OCI-LY1 (cell line): ENCODE measurements around the gene PRDM15.

Source experiments
- H2AFZ ChIP-seq: fragments of 200-600 bp; sonication (generic), shearing (Covaris generic); 2 replicates; pipeline ENCODE4 v1.6.0; 2014; ENCODE audit warnings: antibody characterized with exemption, mild to moderate bottlenecking, low read length
- H3F3A ChIP-seq: fragments of 200-600 bp; sonication (generic), shearing (Covaris generic); 2 replicates; pipeline ENCODE4 v1.6.0; 2014; ENCODE audit warnings: mild to moderate bottlenecking, antibody characterized with exemption, low read length, moderate library complexity; ENCODE audit not compliant: insufficient read depth
- H3K27ac ChIP-seq: fragments of 200-600 bp; sonication (generic); 2 replicates; pipeline ENCODE4 v1.5.1; 2014; ENCODE audit warnings: low read length, mixed run types, mild to moderate bottlenecking, low read depth; ENCODE audit not compliant: poor library complexity, severe bottlenecking
- H3K27me3 ChIP-seq: fragments of 200-600 bp; sonication (generic); 2 replicates; pipeline ENCODE4 v1.6.0; 2014; ENCODE audit warnings: antibody characterized with exemption, mild to moderate bottlenecking, low read length, moderate library complexity; ENCODE audit not compliant: insufficient read depth
- H3K36me3 ChIP-seq: fragments of 200-600 bp; sonication (generic); 2 replicates; pipeline ENCODE4 v1.6.1; 2014; ENCODE audit warnings: mild to moderate bottlenecking, antibody characterized with exemption, low read length, moderate library complexity, mixed read lengths; ENCODE audit not compliant: insufficient read depth
- H3K4me1 ChIP-seq: fragments of 200-600 bp; sonication (generic); 2 replicates; pipeline ENCODE4 v1.5.1; 2014; ENCODE audit warnings: mild to moderate bottlenecking, low read length, moderate library complexity; ENCODE audit not compliant: insufficient read depth, severe bottlenecking
- H3K4me2 ChIP-seq: fragments of 200-600 bp; sonication (generic), shearing (Covaris generic); 2 replicates; pipeline ENCODE4 v1.6.1; 2014; ENCODE audit warnings: low read length
- H3K4me3 ChIP-seq: fragments of 200-600 bp; sonication (generic); 2 replicates; pipeline ENCODE4 v1.5.1; 2014; ENCODE audit warnings: low read length, low read depth, mild to moderate bottlenecking, mixed read lengths; ENCODE audit not compliant: poor library complexity, severe bottlenecking
- H3K79me2 ChIP-seq: fragments of 200-600 bp; shearing (Covaris generic); 2 replicates; pipeline ENCODE4 v1.6.1; 2016; ENCODE audit warnings: mixed run types, low read length, mixed read lengths; ENCODE audit not compliant: insufficient read depth
- H3K9ac ChIP-seq: fragments of 200-600 bp; sonication (generic), shearing (Covaris generic); 2 replicates; pipeline ENCODE4 v1.6.1; 2014; ENCODE audit warnings: mild to moderate bottlenecking, low read length, mixed read lengths
- H3K9me2 ChIP-seq: fragments of 200-600 bp; sonication (generic), shearing (Covaris generic); 2 replicates; pipeline ENCODE4 v1.6.1; 2014; ENCODE audit warnings: low read depth, mild to moderate bottlenecking, low read length, mixed read lengths
- H3K9me3 ChIP-seq: fragments of 200-600 bp; shearing (Covaris generic); 2 replicates; pipeline ENCODE4 v1.6.1; 2014; ENCODE audit warnings: low read length, mixed read lengths
- H4K20me1 ChIP-seq: fragments of 200-600 bp; sonication (generic), shearing (Covaris generic); 2 replicates; pipeline ENCODE4 v1.6.0; 2016; ENCODE audit warnings: mild to moderate bottlenecking, low read length; ENCODE audit not compliant: insufficient read depth
- EZH2 ChIP-seq: fragments of 200-600 bp; sonication (generic), shearing (Covaris generic); IDR thresholded peaks from 2 replicates; pipeline ENCODE4 v1.8.0; 2017; ENCODE audit warnings: borderline replicate concordance, mixed run types, mild to moderate bottlenecking, antibody characterized with exemption, low read length, moderate library complexity, mixed read lengths
- TF ChIP-seq, protein P1 (sequence below): fragments of 200-600 bp; sonication (generic), shearing (Covaris generic); IDR thresholded peaks from 2 replicates; pipeline ENCODE4 v1.5.1; 2017; ENCODE audit warnings: mild to moderate bottlenecking, antibody characterized with exemption, low read length, moderate library complexity, mixed read lengths

PRDM15 gene

DNA sequence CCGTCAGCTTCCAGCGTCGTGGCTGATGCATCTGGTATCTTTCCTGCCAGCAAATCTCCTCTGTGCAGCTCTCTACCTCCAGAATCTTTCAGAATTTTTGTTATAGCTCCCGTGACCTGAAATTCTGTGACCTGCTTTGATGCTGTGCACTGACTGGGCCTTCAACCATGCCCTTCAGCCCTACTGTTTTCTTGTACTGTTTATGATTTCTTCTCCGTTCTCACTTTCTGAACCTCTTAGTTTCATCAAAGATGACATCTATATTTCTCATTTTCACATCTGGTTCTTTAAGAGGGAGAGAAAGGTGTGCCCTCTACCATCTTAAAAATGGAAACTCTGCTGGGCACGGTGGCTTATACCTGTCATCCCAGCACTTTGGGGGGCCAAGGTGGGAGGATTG is 5.7 kb downstream of the PRDM15 start:
- peak overlapping the region; percentile 100 for H3K27ac ChIP-seq
- peak overlapping the region; percentile 91 for H3K9ac ChIP-seq
- H3K79me2 ChIP-seq: no peaks in the 10 kb centered on the region
- H3K36me3 ChIP-seq: no peaks in the 10 kb centered on the region
- H4K20me1 ChIP-seq: no peaks in the 10 kb centered on the region
- TF ChIP-seq, protein P1, sequence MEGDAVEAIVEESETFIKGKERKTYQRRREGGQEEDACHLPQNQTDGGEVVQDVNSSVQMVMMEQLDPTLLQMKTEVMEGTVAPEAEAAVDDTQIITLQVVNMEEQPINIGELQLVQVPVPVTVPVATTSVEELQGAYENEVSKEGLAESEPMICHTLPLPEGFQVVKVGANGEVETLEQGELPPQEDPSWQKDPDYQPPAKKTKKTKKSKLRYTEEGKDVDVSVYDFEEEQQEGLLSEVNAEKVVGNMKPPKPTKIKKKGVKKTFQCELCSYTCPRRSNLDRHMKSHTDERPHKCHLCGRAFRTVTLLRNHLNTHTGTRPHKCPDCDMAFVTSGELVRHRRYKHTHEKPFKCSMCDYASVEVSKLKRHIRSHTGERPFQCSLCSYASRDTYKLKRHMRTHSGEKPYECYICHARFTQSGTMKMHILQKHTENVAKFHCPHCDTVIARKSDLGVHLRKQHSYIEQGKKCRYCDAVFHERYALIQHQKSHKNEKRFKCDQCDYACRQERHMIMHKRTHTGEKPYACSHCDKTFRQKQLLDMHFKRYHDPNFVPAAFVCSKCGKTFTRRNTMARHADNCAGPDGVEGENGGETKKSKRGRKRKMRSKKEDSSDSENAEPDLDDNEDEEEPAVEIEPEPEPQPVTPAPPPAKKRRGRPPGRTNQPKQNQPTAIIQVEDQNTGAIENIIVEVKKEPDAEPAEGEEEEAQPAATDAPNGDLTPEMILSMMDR: no peak
- no peak for TF ChIP-seq EZH2
- H3K27me3 ChIP-seq: no peaks in the 10 kb centered on the region
- H2AFZ ChIP-seq: no peak overlapping the region
- H3K4me2 ChIP-seq: peak overlapping the region; percentile 45
- peaks cover 8% of the 10 kb centered on the region; the same call in 1 of the 2 replicates for H3F3A ChIP-seq
- H3K9me2 ChIP-seq: no peaks in the 10 kb centered on the region
- no peaks in the 10 kb centered on the region for H3K9me3 ChIP-seq
- peaks cover 100% of the 10 kb centered on the region for H3K4me1 ChIP-seq
- H3K4me3 ChIP-seq: peak overlapping the region; percentile 13

DNA sequence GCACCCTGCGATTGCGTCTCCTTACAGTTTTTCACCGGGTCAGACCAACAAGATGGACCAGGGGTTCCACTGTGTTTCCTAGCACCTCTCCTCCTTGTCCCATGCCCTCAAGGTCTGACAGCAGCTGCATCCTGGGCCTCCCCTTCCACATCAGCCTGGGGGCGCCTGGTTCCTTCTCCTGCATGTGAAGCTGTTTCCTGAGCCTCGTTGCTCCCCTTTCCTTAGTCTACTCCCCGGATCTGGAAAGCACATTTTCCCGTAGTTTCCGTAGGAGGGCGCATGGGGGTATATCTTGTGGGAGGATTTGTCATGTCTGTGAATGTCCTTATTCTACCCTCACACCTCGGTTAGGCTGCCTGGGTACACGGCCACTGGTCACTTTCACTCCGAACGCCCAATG is 6.1 kb downstream of the PRDM15 start:
- H3K4me2 ChIP-seq: peak overlapping the region; percentile 45
- H2AFZ ChIP-seq: no peak overlapping the region
- H3K4me1 ChIP-seq: peaks cover 100% of the 10 kb centered on the region
- no peaks in the 10 kb centered on the region for H3K9me2 ChIP-seq
- peaks cover 8% of the 10 kb centered on the region; the same call in 1 of the 2 replicates for H3F3A ChIP-seq
- no peaks in the 10 kb centered on the region for H3K79me2 ChIP-seq
- no peaks in the 10 kb centered on the region for H3K36me3 ChIP-seq
- peak overlapping the region; percentile 91 for H3K9ac ChIP-seq
- no peaks in the 10 kb centered on the region for H3K9me3 ChIP-seq
- no peak overlapping the region for H3K4me3 ChIP-seq
- no peaks in the 10 kb centered on the region for H3K27me3 ChIP-seq
- peak overlapping the region; percentile 100 for H3K27ac ChIP-seq
- TF ChIP-seq, protein P1: peak; percentile 10; the same call in 1 of the 2 replicates
- no peak for TF ChIP-seq EZH2
- H4K20me1 ChIP-seq: no peaks in the 10 kb centered on the region

DNA sequence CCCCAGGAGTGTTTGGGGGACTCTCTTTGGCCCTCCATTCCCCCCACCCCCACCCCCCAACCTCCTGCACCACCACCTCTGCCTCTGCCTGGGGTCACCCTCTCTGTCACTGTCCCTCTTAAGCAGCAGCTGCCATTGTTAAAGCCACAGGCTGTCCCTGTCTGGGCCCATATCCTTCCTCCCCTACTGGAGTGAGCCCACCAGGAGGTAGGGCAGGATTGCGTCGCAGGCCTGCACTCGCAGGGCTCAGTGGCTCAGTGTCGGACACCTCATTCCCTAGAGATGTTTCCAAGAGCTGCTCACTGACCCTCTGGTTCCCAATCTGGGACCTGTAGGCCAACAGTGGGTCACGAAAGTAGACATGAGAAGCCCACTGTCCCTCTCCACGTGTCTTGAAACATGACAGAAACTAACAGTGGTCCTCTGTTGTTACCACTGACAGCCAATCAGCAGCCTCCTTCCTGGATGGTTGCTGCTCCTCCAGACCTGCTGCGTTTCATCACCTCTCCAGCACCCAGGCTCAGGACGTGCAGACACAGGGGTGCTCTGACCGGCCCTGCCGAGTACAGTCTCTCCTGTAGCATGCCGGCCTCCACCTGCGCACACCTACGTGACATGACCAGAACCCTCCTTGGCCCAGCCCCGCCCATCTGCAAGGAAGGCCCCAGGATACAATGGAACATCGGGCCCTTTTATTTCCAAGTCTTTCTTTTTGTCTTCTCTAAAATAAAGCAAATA is 7.7 kb downstream of the PRDM15 start:
- TF ChIP-seq EZH2: no peak
- TF ChIP-seq, protein P1: no peak
- Histone ChIP-seq H3K27me3 (no peaks in the 10 kb centered on the region), H2AFZ (no peak overlapping the region), H3K36me3 (no peaks in the 10 kb centered on the region), H4K20me1 (no peaks in the 10 kb centered on the region), H3K9me2 (no peaks in the 10 kb centered on the region), H3K4me1 (peaks cover 100% of the 10 kb centered on the region), H3K9me3 (no peaks in the 10 kb centered on the region), H3K4me2 (peak overlapping the region; percentile 13; the same call in 1 of the 2 replicates), H3K27ac (peak overlapping the region; percentile 100), H3K4me3 (no peak overlapping the region), H3F3A (peaks cover 8% of the 10 kb centered on the region; the same call in 1 of the 2 replicates), H3K9ac (peak overlapping the region; percentile 91), H3K79me2 (no peaks in the 10 kb centered on the region)
